GM15510 (cell line): ENCODE data around the gene SEMA6A.

Source experiments
- POLR2A ChIP-seq: IDR thresholded peaks from 3 replicates; pipeline ENCODE4 v1.6.1; 2011; ENCODE audit warnings: borderline replicate concordance; ENCODE audit not compliant: insufficient read length; ENCODE audit errors: extremely low read depth

The SEMA6A gene

DNA sequence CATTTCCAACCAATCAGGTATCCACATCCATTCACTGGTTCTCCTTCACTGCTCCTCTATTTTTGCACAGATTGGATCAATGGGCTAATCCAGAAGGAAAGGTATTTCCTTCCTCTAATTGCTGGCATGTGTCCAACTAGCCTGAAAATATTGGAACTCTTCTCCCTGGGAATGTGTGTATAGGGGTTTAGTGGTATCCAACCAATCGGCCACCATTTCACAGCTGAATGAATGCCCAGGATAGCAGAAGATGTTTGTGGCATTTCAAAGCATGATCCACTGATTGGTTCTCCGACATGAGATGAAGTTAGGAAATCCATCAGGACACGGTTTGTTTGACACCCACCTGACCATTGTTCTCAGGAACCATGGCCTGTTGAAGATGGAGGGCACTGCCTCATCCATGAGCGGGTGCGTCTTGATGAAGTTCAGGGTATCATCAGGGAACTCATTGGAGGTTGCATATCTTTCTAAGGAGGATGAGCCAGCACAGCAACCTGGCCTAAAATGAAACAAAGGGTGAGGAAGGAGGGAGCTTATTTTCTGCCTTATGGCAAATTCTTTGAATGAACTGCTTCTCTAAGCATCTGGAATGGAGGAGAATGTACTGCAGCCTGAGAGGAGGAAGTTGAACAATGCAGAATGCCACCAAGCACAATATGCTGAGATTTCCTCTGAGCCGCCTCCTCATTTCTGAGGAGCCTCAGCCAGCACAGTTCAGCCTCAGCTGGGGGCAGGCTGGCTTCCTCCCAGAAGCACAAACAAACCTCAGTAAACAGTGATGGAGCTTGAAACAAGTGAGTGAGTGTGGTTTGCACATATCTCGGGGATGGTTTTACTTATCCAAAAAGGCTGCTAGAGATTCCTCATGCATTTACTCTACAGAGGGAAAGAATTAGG lies 94.6 kb downstream of the SEMA6A start:
- TF ChIP-seq POLR2A: no peak

GRCh38 chr5:116478491-116478890 lies 96.1 kb downstream of the SEMA6A start:
- TF ChIP-seq POLR2A: no peak

DNA sequence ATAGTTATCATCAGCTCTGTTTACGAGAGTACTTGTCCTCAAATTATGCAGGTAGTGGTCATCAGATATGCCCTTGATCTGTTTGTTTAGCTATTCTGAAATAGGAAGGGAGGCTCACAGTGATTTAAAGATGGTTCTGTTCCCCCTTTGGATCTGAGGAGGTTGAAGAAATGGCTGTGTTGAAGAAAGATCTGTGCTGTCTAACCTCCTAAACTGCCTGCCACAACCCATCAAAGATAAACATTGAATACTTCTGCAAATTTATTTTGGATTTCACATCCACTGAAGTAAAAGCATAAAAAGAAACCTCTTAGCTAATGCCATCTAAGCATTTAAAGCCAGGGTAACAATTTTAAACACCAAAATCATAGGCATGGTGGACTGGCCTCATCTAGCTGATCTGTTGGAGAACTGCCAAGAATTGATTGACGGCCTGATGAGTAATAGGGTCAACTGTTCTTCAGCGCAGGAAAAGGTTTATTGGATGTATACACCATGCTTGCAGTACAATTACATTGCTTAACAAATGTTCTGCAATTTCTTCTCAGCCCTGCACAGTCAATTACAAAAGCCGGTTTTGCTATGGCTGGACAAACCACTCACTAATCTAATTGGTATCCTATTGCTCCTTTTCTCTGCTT lies 97.6 kb downstream of the SEMA6A start:
- TF ChIP-seq POLR2A: no peak

DNA sequence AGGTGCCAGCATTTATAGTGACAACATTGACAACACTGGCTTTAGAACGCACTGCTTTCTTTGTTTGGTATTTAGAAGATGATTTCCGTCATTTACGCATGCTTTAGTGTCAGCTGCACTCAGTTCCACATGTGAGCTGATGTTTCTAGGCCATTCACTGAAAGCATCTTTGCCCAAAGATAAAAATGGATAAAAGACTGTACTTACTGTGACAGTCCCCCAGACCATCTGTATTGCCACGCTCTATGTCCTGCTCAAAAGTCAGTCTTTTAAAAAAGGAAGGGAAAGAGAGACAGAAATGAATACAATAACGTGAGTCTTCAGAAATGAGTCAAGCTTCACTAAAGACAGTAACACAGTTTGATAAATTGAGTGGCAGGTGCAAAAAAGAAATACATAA lies 99.3 kb downstream of the SEMA6A start:
- no peak for TF ChIP-seq POLR2A

GRCh38 chr5:116473706-116474105 lies 100.9 kb downstream of the SEMA6A start:
- TF ChIP-seq POLR2A: no peak

DNA sequence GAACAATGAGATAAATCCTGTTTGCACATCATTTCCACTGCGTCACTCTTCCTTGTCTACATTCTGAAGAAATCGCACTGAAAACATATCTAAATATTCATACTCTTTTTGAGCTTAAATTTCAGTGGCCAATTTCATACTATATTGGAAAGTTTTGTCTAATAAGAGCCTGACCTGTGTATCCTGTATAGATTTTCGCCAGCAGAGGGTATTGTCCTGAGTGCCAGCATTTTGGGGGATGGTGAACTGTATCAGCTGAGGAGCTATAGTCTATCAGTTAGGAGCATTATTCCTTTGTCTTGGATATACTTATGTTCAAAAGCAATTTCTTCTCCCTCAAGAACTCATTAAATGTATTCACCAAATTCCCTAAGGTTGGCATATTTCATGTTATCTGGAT lies 102.3 kb downstream of the SEMA6A start:
- TF ChIP-seq POLR2A: no peak

GRCh38 chr5:116469631-116470030 lies 105.0 kb downstream of the SEMA6A start:
- TF ChIP-seq POLR2A: no peak

DNA sequence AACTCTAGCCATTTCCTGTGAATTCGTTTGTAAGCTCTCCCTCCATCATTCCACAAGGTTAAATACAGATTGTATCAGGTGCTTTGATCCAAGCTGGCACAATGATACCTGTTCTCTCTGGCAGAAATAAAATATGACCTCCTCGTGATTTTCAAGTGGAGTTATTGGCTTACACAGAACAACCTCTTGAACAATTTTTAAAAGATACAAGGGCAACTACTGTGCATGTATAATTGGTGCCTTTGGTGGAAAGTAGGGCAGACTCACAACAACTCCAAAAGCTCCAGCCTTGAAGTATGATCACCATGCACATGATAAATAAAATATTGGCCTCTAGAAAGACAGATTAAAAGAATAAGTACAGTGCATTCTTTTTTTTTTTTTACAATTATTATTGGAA lies 106.0 kb downstream of the SEMA6A start:
- TF ChIP-seq POLR2A: no peak

DNA sequence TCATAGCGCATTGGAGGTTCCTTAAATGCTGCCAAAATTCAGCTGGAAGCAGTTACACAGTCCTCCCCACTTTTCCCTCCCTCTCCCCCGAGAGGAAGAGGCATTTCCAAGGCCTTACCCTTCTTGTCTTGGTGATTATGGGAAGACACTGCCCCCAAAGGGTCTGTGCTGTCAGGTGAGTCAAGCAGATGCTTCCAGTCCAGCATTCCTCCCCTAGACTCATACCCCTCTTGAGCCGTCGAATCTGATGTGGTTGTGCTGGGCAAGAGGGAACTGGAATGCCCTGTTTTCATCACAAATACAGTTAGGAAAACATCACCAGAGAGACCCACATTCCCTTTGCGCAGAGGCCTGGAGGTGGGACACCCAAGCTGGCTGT lies 107.2 kb downstream of the SEMA6A start:
- no peak for TF ChIP-seq POLR2A

DNA sequence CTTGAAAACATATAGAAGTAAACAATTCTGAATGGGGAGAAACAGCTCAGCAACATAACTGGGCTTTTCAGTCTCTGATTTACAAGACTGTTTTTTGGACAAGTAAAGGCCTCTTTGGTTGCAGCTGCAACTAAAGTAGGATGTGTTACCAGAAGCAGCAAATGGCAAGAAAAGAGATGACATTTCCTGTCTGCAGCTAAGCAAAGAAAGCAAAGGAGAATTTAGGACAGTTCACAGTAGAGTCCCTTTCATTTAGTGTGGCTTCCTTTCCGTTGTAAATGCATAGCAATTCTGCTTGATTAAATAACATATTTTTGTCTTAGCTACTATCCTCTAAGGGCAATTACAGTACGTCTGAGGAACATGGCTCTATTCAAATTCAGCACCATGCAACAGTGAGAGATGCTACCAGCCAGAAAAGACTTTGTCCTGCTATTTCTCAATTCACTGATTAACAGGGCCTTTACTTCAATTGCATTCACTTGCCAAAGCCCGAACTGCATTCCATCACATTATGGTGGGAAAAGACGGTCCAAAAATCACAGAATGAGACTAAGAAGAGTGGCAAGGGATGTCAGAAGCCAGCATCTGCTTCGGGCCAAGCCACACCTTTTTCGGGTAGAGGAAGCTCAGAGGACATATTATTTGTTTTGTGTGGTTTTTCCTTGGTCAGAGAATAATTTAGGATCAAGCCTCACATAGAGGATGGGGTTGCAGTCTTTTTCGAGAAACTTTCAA lies 107.7 kb downstream of the SEMA6A start:
- TF ChIP-seq POLR2A: no peak

GRCh38 chr5:116465411-116465810 lies 109.2 kb downstream of the SEMA6A start:
- TF ChIP-seq POLR2A: no peak

DNA sequence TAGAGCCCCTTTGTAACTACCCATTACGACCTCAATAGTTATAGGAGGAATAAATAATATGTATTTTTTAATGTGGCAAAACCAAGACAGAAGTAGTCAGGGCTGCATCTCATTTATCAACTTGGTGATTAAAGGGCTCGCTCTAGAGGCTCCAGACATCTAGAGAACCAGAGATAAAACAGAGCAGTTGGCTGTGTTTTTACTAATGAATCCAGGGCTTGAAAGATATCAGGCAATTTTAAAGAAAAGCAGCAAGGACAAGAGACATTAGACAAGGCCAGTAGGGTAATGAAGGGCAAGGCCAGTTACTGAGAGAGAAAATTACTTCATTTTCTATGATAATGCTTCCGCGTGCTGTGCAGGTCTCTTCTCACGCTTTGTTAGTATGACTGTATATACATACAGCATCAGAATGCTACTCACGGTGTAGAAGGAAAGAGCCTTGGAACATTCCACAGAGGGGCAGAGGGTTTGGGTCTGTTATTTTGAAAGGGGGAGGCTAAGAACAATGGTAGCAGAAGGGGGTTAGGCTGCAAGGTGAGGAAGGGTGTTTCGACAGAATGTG lies 110.4 kb downstream of the SEMA6A start:
- TF ChIP-seq POLR2A: no peak

DNA sequence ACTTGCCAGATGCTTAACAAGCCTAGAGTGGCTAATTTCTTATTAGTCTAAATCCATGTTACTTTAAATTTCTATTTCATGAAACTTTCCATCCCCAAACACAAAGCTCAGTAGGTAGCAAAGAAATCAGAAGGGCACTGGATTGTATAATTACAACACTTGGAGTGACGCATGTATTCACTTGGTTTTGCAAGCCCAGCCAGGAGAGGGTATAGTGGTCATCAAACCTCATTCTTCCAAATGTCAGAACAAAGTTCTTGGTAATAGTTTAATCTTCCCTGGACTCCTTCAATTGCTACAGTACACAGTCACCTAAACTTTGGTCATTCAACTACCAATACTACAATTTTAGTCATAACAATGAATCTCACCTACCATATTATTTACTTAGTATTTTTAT lies 112.1 kb downstream of the SEMA6A start:
- no peak for TF ChIP-seq POLR2A

DNA sequence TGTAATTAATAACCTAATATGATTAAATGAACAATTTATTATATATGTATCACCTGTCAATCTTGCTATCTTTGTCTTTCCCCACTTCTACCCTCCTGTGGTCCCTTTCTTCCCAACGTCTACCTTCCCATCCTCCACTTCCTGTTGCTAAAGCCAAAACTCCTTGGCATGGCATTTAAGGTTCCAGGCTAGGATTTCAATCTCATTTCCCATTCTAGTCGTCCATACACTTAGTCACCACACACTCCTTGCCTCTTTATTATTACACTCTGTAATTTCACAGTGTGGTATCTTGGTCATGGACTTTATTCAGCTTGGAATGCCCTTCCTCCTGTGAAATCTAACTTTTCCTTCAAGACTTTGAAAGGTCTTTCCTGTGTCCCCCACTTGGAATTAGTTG lies 115.3 kb downstream of the SEMA6A start:
- TF ChIP-seq POLR2A: no peak

DNA sequence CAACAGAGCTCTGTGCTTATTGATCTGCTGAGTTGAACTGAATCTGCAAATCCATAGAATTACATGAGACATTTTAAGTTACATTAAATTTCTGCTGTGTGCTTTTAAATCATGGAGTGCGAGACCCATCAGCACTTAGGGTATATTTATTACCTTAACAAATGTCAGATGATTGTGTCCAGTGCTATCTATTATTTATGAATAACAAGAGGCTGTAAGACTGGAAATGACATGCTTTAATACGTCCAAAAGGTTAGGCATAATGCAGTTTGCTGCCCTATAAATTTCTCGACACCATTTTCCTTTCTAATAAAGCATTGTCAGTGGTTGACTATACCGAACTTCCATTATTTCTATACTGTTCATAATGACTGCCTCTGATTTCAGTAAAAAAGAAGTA lies 117.6 kb downstream of the SEMA6A start:
- TF ChIP-seq POLR2A: no peak
